Measurements from ENCODE around the gene ISM2.

ISM2 gene

DNA sequence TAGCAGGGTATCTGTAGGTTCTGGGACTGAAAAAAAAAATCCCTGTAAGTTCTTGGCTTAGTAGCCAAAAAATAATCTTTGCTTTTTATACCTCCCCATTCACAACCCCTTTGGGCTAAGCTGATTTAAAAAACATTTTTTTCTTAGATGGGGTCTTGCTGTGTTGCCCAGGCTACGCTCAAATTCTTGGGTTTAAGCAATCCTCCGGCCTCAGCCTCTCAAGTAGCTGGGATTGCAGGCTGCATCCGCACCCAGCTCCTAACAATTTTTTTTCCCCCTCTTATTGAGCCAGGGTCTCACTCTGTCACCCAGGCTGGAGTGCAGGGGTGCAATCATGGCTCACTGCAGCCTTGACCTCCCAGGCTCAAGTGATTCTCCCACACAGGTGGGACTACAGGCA is 9.1 kb upstream of the ISM2 start:
- DNase-seq (ENCODE audit: low read depth): no peak

DNA sequence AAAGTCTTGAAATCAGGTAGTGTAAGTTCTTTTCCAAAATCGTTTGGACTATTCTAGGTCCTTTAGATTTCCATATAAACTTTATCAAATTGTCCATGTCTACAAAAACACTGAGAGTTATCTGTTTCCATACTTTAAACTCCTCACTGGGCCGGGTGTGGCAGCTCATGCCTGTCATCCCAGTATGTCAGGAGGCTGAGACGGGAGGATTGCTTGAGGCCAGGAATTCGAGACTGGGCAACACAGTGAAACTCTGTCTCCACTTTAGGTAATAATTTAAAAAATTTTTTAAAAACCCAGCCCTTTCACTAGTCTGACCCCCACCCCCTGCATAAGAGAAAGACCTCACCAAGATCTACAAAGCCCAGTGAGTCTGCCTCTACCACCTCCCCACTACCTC is 6.4 kb upstream of the ISM2 start:
- no peak for DNase-seq (ENCODE audit: low read depth)

DNA sequence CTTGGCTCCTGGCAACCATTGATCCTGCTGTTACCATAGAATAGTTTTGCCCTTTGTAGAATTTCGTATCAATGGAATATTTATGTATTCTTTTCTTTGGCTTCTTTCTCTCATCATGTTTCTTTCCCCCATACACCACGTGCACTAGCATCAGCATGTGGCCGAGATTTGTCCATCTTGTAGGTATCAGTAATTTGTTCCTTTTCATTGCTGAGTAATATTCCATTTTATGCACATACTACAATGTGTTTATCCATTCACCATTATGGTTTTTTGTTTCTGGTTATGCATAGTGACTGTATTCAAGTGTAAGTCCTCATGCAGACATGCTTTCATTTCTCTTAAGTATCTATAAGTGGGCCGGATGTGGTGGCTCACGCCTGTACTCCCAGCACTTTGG is 4.5 kb upstream of the ISM2 start:
- no peak for DNase-seq (ENCODE audit: low read depth)

DNA sequence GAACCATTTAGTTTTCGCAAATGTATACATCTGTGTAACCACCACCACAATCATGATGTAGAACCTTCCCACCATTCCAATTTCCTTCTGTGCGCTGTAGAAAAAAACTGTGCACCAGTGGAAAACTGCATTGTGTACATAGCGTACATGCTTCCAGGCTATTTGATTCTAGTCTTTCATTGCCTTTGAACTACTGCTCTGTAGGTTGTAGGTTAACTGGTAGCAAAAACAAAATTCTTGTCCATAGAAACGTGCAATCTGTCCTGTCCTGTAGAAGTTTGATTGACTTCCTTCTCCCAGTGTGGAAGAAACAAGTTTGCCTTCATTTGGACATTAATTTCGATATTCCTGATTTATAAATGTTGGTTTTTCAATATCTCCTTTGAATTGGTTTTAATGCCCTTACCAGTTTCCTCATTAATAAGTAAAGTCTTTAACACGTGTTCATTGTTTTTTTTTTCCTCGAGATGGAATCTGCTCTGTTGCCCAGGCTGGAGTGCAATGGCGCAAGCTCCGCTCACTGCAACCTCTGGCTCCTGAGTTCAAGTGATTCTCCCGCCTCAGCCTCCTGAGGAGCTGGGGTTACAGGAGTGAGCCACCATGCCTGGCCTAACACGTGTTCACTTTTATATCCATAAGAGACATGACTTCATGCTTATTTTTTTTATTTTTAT is 3.6 kb upstream of the ISM2 start:
- DNase-seq (ENCODE audit: low read depth): no peak

DNA sequence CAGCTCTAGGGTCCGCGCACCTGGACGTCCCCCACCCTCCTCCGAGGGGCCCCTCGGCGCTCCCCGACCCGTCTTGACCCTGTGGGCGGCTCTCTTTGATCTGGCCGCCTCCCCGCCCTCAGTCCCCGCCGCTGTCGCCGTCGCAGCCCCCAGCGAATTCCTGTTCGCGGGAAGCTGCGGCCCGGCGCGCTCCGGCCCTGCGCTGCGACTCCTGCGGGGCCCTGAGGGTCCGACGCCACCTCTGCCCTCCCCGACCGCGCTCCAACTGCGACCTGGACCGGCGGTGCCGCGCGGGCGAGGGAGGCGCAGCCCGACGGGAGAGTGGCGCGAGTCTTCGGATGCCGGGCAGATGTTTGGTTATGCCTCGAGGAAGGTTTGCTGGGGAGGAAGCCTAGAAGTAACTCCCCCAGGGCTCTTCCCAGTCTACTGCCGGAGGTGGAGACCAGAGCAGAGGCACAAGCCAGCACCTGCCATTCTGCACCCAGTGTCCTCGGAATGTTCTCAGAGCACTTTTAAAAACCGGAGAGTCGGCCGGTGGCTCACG is 440 bp upstream of the ISM2 start:
- DNase-seq (ENCODE audit: low read depth): no peak

DNA sequence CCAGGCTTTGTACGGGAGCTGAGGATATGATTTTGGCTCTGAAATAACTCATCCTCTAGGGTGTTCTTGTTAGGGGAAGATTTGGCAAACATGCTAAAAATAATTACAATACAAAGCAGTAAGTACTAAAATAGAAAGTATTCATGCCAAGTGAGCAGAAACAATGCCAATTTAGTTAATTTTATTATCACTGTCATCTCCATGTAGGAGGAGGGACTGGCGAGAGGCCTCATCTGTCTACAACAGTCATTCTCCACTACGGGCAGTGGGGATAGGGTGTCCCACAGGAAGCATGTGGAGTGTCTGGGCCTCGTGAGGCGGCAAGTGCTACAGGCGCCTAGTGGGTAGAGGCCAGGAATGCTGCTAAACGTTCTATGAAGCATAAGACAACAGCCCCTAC is 3.3 kb downstream of the ISM2 start:
- no peak for DNase-seq (ENCODE audit: low read depth)

DNA sequence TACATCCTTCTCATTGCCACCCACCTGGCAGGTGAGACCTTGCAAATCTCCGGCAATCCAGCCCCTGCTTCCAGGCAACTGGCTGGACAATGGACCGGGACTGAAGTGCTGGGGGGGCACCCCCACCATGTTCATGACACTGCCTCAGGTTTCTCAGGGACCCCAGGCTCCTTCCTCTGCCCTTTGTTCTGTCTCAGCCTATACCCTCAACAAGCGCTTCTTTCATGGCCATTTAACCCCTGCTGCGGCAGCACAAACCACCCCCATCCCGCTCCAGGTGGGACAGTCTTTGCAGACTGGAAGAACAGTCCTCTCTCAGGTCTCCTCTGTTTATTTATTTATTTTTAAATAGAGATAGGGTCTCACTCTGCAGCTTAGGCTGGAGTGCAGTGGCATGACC is 7.6 kb downstream of the ISM2 start:
- DNase-seq (ENCODE audit: low read depth): no peak

DNA sequence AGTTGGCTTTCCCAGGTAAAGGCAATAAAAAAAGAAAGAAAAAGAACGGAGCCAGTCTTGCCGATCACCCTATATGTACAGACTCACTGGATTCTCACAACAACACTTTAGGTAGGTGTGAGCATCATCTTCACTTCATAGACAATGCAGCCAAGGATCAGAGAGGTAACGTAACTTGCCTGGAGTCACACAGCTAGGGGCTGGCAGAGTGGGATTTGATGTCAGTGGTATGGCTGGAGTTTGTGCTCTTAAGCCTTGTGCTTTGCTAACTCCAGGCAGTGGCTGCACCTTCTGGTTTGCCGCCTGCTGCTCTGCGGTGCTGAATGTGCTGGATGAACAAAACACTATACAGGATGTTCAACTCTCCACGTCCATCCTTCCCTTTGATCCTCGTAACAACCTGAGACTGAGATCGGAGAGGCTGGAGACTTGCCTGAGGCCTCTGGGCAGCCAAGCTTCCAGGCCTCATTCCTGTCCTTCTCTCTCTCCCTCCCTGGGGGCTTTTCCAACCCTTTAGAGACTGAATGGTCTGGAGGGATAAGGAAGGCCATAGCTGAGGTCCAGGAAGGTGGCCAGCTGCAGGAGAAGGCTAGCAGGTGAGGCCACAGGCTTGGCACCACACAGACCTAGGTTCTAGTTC is 8.1 kb downstream of the ISM2 start:
- no peak for DNase-seq (ENCODE audit: low read depth)

DNA sequence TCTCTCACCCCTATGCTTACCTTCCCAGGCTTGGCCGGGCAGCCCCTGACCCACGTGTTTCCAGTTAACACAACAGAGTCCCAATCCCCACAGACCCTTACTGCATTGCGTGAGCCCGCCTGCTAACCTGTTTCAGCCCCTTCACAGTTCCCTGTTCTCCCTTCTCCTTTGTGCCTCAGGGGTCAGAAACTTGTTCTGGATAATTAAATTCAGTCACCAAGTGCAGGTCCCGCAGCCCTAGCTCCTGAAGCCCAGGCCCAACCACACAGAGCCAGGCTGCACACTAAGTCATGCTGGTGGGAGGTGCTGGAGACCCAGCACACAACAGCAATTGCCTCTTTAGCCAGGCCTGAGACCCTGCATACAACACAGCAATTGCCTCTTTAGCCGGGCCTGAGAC is 9.6 kb downstream of the ISM2 start:
- DNase-seq (ENCODE audit: low read depth): no peak

DNA sequence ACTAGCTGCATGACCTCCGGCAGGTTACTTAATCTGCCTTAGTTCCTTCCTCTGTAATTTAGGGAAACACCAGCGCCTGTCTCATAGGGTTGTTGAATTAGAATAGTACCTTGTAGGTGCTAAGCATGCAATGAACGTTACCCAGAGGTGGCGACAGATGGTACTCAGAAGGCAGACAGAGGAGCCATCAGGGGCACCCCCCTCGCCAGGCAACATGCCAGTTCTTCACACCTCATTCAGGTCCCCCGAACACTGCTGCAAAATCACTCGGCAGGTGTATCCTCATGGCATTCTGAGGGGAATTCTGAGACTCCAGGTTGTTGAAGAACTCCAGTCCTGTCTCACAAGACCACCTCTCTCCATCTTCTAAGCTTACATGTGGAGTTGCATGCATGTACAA is 10.1 kb downstream of the ISM2 start:
- no peak for DNase-seq (ENCODE audit: low read depth)

DNA sequence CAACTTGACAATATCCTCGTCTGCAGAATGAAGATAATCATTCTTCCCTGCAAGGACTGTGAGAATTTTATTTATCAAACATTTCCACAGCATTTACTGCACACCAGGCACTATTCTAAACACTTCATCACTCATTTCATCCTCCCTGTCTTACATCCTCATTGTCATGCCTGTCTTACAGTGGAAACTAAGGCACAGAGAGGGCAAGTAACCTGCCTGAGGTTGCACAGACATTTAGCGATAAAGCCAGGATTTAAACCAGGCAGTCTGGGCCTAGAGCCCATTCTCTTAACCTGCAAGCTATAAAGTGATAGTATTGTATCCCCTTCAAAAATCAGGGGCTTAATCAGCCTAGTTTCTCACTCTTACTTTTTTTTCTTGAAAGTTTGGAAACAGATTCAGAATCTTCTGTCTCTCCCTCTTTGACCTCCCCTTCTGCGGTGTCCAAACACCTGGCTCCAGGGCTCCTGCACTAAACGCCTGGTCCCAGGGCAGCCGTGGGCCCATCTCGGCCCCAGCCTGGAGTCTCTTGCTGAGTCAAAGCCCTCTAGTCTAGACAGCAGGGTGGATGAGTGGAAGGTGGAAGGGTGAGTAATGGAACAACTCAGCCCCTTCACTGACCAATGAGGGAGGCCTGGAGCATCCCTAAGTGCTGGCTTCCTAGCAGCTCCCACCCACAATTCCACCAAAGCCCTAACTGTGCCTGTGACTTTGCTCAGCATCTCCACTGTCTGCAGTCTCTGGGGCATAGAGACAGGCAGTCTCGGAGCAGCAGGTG is 12.5 kb downstream of the ISM2 start:
- peak; percentile 61 for DNase-seq (ENCODE audit: low read depth)

DNA sequence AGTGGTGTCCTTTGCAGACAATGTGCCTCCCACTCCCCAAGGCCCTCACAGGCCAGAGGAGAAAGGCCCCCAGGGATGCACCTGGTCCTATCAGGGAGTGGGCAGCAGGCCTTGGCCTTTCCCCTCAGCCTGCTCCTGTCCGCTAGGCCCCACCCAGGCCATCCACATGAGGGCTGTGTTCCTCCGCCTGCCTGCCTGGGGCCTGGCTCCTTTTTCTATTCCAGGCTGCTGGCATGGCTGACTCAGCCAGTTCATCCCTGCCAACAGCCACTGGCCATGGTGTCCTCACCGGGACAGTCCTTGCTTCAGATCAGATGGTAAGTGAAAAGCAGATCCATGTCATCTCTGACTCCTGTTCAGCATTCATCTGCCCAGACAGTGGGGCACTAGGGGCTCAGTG is 13.4 kb downstream of the ISM2 start:
- no peak for DNase-seq (ENCODE audit: low read depth)

DNA sequence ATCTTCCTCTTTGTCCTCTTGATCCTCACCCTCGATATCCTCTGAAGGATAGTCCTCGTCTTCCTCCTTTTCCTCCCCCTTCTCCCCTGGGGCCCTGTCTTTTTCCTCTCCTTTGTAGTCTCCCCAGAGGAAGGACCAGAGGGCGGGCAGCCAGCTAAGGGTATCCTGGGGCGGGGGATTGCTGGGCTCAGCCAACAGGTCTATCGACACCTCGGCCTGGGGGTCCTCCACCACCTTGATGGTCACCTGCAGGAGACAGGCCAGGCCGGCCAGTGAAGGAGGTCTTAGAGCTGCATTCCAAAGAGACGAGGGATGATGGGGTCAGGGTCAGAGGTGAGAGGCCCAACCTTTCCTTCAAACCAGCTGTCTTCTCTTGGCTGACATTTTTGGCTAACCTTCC is 16.2 kb downstream of the ISM2 start:
- no peak for DNase-seq (ENCODE audit: low read depth)

DNA sequence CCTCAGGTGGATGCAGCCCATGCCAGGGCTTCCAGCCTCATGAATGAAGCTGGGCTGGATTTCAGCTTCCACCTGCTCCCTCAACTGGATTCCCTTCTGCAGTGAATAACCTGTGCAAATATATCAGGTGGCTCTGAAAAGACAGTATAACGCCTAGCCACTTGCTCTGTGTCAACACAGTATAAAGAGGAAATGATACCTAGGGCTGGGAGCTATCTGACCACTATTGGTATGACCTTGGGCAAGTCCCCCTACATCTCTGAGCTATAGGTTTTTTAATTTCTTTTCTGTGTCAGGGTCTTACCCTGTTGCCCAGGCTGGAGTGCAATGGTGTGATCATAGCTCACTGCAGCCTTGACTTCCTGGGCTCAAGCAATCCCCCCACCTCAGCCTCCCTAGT is 19.8 kb downstream of the ISM2 start:
- DNase-seq (ENCODE audit: low read depth): no peak

DNA sequence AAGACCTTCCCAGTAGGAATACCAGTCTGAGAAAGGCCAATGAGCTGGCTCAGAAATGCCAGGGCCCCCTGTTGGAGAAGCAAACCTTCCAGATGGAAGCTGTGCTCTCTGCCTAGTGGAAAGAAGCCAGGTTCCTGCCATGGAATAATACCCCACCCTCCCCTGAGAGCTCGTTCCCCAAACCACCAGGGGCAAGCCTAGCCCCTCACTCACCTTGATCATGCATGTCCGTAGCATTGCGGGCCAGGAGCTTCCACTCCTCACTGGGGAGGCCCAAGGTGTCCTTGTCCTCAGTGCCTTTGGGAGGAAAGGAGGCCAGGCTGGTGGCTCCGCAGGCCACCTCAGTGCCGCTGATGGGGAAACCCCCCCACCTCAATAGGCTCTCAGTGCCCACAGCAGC is 20.6 kb downstream of the ISM2 start:
- no peak for DNase-seq (ENCODE audit: low read depth)

DNA sequence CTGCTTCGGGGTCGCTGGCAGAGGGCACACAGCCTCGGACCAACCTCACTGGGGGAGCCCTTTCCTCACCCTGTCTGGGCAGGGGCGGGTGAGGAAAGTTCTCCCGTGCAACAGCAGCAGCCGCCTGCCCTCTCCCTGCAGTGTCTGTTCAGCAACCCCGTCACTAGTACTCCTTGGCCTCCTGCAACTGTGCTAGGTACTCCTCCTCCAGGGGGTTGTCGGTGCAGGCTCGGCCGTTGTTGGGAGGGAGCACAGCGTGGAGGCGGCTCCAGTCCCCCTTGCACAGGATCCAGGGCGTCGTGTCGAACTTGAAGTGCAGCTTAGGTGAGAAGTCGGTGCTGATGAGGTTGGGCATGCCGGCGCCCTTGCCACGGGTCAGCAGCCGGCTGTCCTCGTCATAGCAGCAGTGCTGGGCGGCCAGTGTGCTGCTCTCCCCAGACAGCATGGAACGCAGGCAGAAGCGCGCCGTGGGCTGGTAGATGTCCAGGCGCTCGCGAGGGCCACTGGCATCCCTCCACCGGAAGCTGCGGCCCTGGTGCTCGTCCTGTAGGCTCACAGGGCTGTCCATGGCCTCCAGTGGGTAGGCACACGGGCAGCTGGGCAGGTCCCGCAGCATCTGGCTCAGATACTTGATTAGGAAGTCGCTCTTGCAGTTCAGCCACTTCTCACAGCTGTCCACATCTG is 23.0 kb downstream of the ISM2 start:
- no peak for DNase-seq (ENCODE audit: low read depth)

DNA sequence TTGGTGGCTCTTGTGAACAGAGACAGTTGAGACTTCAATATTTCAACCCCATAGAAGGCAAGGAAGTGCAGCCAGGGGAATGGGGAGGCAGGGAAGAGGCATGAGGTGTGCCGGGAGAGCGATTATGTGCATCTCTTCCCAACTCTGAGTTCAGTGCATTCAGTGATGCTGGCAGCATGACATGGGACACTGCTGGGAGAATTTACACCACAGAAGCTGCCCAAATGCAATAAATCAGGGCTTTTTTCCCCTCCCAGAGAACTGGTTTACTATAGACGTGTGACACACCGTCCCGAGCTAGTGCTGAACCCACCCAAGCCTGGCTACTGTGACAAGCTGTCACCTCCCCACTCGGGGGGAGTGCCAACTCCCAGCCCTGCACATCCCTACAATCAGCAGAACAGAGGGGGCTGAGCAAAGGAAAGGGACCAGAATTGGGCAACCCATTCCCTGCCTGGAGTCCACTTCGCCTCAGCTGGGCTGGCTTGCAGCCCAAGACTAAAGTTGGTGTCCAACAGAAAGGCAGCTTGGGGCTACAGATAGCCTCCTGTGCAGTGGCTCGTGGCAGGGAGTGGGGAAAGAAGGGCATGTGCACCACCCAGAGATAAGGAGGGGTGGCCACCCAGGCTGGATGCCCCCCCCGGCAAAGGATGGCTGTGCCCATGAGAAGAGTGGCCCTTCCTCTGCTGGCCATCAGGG is 24.0 kb downstream of the ISM2 start:
- no peak for DNase-seq (ENCODE audit: low read depth)

DNA sequence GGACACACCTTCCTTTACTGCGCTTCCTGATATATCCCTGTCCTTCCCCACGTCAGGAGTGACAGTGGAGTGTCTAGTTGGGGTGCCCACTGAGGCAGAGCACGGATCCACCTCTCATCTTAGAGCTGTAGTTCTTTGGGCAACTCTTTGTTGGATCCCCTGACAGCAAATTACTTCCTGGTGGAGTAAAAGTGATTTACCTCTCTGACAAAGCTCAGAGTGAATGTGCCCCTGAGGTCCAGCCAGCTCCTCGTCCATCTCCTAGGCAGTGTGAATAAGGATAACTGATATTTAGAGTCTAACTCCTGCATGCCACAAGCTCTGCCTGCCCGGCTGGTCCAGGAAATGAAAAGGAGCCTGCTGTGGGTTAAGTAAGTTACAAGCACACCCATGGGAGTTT is 24.7 kb downstream of the ISM2 start:
- no peak for DNase-seq (ENCODE audit: low read depth)

DNA sequence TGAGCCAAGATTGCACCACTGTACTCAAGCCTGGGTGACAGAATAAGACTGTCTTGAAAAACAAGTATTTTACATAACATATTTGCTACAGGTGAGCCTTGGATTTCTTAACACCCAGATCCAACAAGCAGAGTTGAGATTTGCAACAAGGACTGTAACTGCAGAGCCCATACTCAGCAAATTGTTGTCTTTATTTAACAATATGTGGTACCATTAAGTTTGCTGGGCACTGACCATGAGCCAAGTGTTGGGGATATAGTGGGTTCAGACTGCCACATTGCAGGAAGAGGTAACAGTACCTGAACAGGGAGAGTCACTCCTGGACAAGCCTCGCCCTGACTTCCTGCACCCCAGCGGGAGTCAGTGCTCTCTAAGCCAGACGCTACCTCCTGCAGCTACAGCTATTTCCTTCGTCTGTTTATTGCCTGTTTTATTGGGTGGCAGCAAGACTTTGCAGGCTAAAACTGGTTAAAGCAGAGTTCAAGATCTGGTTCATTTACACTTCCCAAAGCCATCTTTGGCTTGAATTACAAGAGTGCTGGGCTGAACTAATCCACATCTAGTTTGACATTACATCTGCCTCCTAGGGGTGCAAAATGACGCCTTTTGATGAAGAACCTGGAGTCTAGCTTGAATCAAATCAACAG is 28.3 kb downstream of the ISM2 start:
- DNase-seq (ENCODE audit: low read depth): no peak

DNA sequence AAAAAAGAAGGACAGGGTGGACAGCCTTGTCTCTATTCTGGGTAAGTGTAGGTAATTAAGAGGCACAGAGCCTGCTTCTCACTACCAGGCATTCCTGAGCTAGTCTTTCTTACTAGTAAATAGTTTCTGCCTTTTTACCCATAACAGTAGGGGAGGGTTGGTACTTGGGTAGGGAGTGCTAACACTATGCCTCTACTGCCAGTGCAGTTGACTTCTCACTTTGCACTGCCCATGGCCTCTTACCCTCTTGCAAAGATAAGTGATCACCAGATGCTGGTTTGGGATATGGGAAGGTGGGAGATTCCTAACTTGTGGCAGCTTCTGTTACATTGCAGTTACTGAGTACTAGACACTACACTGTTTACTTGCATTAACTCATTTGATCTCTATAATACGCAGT is 29.1 kb downstream of the ISM2 start:
- no peak for DNase-seq (ENCODE audit: low read depth)

DNA sequence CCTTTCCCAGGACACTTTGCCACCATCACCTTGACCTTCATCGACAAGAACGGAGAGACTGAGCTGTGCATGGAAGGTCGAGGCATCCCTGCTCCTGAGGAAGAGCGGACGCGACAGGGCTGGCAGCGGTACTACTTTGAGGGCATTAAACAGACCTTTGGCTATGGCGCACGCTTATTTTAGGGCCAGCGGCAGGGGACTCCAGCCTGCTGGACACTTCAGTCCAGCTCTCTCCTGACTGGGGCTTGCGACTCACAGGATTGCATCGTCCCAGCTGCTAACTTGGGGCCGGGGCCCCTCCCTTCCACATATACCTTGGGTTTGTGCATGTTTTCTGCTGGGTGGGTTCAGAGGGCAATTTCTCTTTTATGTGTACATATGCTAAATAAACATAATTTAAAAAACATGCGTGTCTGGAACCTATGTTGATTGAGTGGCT is 29.5 kb downstream of the ISM2 start:
- DNase-seq (ENCODE audit: low read depth): no peak

Measured in stromal cell of bone marrow (primary cell).